HG03469 (cell line): Measurements from ENCODE around the gene APOC4.

Experiments
- ATAC-seq: cut with Tn5 transposase; IDR thresholded peaks from one replicate; pipeline ENCODE4 v1.9.1; 2021; ENCODE audit warnings: mild to moderate bottlenecking, moderate library complexity, moderate number of reproducible peaks; ENCODE audit not compliant: unreplicated experiment

The APOC4 gene

GRCh38 chr19:44992336-44993163, 50.5 kb downstream of the APOC4 start:
- no peak for ATAC-seq

GRCh38 chr19:44993526-44993925, 51.5 kb downstream of the APOC4 start:
- ATAC-seq, result no peak

GRCh38 chr19:44993926-44994537, 52.0 kb downstream of the APOC4 start:
- no peak for ATAC-seq
